Right hindlimb (tissue), 1 donor: ENCODE measurements around the gene RB1.
"Not testable (repeated sequence)": the region's sequence is repeated elsewhere in the genome, so short reads cannot be mapped to it uniquely, and the experiment has no call there.

Experiments used
- DNase-seq: peaks from one replicate; pipeline ENCODE4 v3.0.0-alpha.2; 2018

RB1 gene

GRCh38 chr13:48299591-48299990 is 4.0 kb upstream of the RB1 start:
- no peak for DNase-seq

- DNase-seq = no peak
Measured at GRCh38 chr13:48302871-48303358, 636 bp upstream of the RB1 start.

GRCh38 chr13:48304143-48304876 is 759 bp downstream of the RB1 start:
- DNase-seq = peak; percentile 63

- no peak for DNase-seq
Measured at GRCh38 chr13:48311223-48311622, 7.7 kb downstream of the RB1 start.

- peak; percentile 29 for DNase-seq
Measured at GRCh38 chr13:48315969-48316650, 12.6 kb downstream of the RB1 start.

- DNase-seq = peak; percentile 18
Measured at GRCh38 chr13:48316826-48317510, 13.4 kb downstream of the RB1 start.

GRCh38 chr13:48317511-48318376 is 14.2 kb downstream of the RB1 start:
- peak; percentile 34 for DNase-seq

- DNase-seq = peak; percentile 32
Measured at GRCh38 chr13:48318377-48318811, 14.8 kb downstream of the RB1 start.

- DNase-seq = peak; percentile 52
Measured at GRCh38 chr13:48318821-48319511, 15.4 kb downstream of the RB1 start.

- peak; percentile 17 for DNase-seq
Measured at GRCh38 chr13:48319531-48320398, 16.2 kb downstream of the RB1 start.

- no peak for DNase-seq
Measured at GRCh38 chr13:48320399-48320790, 16.8 kb downstream of the RB1 start.

- DNase-seq = peak; percentile 22
Measured at GRCh38 chr13:48320891-48321510, 17.4 kb downstream of the RB1 start.

GRCh38 chr13:48322294-48322693 is 18.7 kb downstream of the RB1 start:
- DNase-seq = no peak

GRCh38 chr13:48333976-48334375 is 30.4 kb downstream of the RB1 start:
- no peak for DNase-seq

- DNase-seq = no peak
Measured at GRCh38 chr13:48334534-48335127, 31.1 kb downstream of the RB1 start.

- not testable (repeated sequence) for DNase-seq
Measured at GRCh38 chr13:48339198-48339597, 35.6 kb downstream of the RB1 start.

- no peak for DNase-seq
Measured at GRCh38 chr13:48344264-48344663, 40.7 kb downstream of the RB1 start.

- no peak for DNase-seq
Measured at GRCh38 chr13:48346583-48346982, 43.0 kb downstream of the RB1 start.

GRCh38 chr13:48349525-48349924 is 46.0 kb downstream of the RB1 start:
- DNase-seq = no peak

- DNase-seq = no peak
Measured at GRCh38 chr13:48353590-48353989, 50.0 kb downstream of the RB1 start.
